Kidney tubule cell (primary cell): Measurements from ENCODE around the gene TMEM231.
"Not testable (repeated sequence)": the region's sequence is repeated elsewhere in the genome, so short reads cannot be mapped to it uniquely, and the experiment has no call there.

Experiments used
- DNase-seq: peaks from one replicate; pipeline ENCODE4 v3.0.0-alpha.2; 2018; ENCODE audit warnings: low spot score

Gene TMEM231

DNA sequence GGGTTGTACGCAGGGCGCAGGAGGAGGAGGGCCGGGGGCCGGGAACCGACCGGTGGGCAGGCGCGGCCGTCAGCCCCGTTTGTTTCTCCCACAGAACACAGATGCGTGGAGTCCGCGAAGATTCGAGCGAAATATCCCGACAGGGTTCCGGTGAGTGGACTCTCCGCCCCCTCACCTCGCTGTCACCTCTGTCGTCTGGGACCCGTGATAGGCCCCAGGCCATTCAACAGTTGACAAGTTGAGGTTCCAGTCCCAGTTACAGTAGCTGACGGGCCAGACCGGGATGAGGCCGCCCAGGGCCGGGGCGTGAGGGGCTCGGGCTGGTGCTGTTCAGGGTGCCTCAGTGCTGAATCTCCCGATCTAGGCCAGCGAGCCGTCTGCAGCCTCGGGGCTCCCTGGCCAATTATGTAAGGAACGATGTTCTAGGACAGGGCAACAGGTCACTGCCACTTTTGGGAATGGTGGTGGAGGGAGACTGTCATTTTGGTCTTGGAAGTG lies 10.8 kb upstream of the TMEM231 start:
- peak; percentile 6 for DNase-seq

GRCh38 chr16:75566040-75566757 lies 10.1 kb upstream of the TMEM231 start, which contains the start of gene GABARAPL2:
Gene GABARAPL2, plus strand, starts transcription at chr16:75566379. Its CDS starts 108 bp downstream, at chr16:75566487.
- DNase-seq, result peak; percentile 84

- DNase-seq, result no peak
These were observed 9.6 kb upstream of the TMEM231 start for GRCh38 chr16:75565640-75566039.

GRCh38 chr16:75559564-75560372 lies 3.7 kb upstream of the TMEM231 start:
- DNase-seq, result no peak

DNA sequence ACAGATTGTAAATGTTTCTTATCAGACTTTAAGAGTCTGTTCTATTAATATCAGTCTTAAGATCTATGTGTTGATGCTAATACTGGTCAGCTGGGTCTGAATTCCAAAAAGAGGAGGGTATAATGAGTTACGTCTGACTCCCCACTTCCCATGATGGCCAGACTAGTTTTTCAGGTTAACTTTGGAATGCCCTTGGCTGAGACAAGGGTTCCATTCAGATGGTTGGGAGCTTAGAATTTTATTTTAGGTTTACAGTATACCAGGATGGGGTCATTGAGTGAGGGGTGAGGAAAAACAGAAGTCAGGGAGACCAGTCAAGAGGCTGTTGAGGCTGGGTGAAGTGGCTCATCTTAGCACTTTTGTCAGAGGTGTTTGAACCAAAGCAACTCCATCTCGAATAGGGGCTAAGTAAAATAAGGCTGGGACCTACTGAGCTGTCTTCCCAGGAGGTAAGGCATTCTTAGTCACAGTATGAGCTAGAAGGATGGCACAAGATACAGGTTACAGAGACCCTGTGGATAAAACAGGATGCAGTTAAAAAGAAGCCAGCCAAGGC lies 2.9 kb upstream of the TMEM231 start:
- DNase-seq, result no peak

- no peak for DNase-seq
These were observed 439 bp upstream of the TMEM231 start for GRCh38 chr16:75556431-75556950.

DNA sequence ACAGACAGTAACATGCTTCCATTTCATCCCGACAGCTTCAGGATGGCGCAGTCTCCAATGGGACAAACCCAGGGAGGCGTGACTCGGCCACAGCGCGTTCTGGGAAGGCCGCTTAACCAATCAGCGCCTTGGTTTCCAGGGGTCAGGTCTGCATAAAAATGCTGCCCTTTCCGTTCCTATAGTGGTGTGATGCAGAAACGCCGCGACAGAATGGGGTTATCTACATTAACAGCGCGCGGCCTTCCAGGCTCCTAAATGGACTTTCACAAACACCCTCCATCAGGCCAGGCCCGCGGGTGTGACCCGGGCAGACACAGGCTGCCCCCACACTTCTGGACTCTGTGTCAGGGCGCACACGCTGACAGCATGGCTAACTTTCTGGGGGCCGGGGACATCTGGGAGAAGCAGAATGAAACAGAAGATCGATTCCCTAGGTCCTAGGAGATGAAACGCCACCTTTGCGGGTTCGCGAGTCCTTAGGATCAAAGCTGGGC lies 792 bp downstream of the TMEM231 start:
- peak; percentile 88 for DNase-seq

- no peak for DNase-seq
These were observed 3.1 kb downstream of the TMEM231 start for GRCh38 chr16:75552951-75553350.

- peak; percentile 71 for DNase-seq
These were observed 5.8 kb downstream of the TMEM231 start for GRCh38 chr16:75550211-75550662.

DNA sequence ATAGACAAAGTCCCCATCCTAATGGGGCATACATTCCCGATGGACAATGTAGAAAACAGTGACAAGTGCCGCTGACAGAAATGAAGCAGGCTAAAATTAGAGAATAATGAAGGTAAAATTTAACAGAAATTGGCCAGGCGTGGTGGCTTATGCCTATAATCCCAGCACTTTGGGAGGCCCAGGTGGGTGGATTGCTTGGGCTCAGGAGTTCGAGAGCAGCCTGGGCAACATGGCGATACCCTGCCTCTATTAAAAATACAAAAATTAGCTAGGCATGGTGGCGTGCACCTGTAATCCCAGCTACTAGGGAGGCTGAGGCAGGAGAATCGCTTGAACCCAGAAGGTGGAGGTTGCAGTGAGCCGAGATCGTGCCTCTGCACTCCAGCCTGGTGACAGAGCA lies 7.6 kb downstream of the TMEM231 start:
- not testable (repeated sequence) for DNase-seq

DNA sequence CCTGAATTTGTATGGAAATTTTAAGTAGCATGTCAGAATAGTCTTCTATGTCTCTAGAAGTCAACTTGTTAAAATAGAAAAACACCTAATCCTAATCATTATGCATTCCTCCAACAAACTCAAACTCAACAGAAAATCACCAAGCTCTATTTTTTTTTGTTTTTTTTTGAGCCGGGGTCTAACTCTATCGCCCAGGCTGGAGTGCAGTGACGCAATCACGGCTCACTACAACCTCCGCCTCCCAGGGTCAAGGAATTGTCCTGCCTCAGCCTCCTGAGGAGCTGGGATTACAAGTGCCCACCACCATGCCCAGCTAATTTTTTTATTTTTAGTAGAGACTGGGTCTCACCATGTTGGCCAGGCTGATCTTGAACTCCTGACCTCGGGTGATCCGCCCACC lies 9.8 kb downstream of the TMEM231 start:
- no peak for DNase-seq

DNA sequence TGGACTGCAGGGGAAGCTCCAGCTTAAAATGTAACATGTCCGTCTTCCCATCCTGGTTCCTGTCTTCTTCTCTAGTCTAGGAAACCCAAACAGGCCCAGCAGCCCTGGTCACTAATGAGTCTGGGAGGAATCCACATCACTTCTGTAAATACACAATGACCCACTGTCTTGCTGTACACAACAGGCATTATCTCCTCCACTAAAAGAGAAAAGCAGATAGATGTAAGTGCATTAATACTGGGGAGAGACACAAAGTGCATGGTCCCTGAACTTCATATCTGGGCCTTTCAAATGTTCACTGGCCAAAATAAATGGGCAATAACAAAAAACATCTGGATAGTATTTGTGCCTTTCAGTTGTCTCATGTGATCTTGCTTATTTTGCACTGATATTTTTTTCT lies 10.2 kb downstream of the TMEM231 start:
- DNase-seq, result not testable (repeated sequence)

DNA sequence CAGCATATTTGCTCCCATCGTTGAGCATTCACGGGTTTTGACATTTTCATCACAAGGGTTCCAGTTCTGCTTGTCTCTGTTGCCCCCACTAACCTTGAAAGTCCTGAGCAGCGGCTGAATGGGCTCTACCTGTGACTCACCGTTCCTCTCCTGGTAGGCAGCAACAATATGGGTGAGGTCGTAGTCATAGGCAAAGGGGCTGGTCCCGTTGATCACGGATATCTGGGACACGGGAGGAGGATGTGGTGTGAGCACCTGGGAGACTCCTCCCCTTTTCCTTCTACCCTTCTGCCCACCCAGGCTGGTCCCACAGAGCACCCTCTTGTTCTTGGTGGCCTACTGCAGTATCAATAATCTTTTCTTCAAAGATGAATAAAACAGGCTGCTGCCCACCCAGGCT lies 13.6 kb downstream of the TMEM231 start:
- DNase-seq, result not testable (repeated sequence)

- no peak for DNase-seq
These were observed 14.8 kb downstream of the TMEM231 start for GRCh38 chr16:75541236-75541635.

- DNase-seq, result not testable (repeated sequence)
These were observed 17.0 kb downstream of the TMEM231 start for GRCh38 chr16:75538882-75539565.

DNA sequence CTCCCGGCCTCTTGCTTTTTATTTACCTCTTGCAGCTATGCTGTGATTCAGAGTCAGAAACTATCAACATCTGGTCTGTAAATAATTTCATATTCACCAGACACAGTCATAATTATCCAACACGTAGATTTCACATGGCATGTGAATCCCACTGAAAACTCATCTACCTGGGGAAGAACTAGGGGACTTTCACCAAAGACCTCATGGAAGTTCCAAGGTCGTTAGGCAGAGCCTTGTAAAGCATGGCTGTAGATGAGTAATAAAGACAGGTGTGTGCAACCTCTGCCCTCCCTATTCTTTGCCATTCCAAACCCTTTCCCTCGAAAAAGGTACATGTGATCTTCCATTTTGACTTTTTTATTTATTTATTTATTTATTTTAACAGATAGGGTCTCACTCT lies 18.3 kb downstream of the TMEM231 start:
- DNase-seq, result no peak

DNA sequence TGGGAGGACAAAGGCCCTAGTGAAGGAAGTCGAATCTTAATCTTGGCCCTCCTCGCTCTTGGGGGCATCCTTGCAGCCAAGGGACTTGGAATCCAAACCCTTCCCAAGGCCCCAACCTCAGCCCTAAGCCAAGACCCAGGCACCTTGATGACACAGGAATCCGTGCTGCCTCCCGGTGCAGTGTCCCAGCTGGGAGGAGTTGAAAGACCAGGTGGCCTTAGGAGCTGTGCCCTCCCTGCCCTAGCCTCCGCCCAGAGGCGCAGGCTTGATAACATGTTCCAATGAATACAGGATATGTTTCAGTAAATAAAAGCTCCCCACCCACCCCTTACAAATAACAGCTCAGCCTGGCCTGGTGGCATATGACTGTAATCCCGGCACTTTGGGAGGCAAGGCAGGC lies 20.2 kb downstream of the TMEM231 start, which contains the start of gene CHST5:
Gene CHST5 (minus strand): TSS at position 208 of the 400 bp plus-strand sequence. CDS start 5,724 bp downstream, outside the sequence.
- no peak for DNase-seq

DNA sequence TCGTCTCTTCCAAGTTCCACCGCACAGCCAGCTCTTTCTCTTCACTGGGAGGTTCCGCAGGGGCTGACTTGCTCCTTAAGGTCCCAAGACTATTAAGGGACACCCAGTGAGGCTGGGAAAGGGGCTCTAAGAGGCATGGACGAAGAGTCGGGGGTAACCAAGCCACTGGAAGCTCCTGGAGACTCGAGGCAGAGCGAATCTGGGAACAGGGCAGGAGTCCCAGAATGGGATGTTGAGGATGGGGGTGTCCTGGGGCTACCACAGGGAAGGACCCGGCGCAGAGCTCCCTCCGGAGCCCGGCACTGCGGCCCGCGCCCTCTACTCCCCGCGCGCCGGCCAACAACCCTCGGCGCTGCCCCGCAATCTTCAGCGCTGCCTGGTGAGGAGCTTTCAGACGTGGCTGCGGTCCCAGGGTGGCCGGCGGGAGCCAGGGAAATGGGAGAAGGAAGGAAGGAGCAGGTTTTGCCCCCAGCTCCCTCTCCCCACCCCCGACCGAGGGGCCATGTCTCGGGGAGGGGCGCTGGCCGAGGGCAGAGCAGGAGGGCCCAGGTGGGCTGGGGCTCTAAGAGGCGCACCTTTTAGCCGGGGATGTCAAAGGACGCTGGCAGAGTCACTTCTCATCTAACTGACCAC lies 20.7 kb downstream of the TMEM231 start:
- no peak for DNase-seq

DNA sequence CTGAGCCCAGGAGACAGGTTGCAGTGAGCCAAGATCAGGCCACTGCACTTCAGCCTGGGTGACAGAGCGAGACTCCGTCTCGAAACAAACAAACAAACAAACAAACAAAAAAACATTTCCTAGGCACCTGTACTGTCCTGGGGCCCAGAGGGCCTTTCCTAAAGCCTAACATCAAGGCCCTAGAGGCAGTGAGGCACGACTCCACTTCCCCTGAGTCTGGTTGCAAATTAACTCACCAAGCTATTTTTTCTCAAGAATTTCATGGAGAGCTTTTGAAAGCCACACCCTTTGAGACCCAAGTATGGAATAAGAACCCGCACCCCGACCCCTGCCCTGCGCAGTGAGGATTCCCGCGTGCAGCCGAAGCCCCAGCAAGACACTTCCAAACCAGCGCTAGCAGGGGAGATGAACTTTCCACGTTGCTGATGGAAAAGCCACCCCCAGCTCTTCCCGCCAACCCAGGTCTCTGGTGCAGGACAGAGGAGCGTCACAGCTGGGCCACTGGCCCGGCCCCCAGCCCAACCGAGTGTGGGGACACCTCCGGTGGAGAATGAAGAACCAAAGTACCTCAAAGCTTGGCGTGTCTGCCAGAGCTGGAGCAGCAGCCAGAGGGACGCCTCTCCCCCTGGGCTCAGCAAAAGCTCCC lies 21.4 kb downstream of the TMEM231 start:
- DNase-seq, result peak; percentile 16

- DNase-seq, result no peak
These were observed 23.3 kb downstream of the TMEM231 start for GRCh38 chr16:75532791-75533190.
